IMR-90 (cell line): ENCODE results near the gene NDRG4.

Experiments
- BHLHE40 ChIP-seq: fragments of 150-350 bp; IDR thresholded peaks from 2 replicates; pipeline ENCODE4 v1.6.1; 2016; ENCODE audit warnings: mild to moderate bottlenecking, low read depth, low read length
- CEBPB ChIP-seq: IDR thresholded peaks from 2 replicates; pipeline ENCODE4 v1.6.1; 2012; ENCODE audit warnings: low read depth, low read length, improper control_type of control experiment
- POLR2A ChIP-seq: IDR thresholded peaks from 2 replicates; pipeline ENCODE4 v1.6.1; 2012; ENCODE audit warnings: mild to moderate bottlenecking, low read depth, low read length
- TF ChIP-seq, protein P1 (sequence below): conservative IDR thresholded peaks from 2 replicates; pipeline ENCODE4 v1.5.1; 2012; ENCODE audit warnings: mild to moderate bottlenecking, low read depth, low read length, improper control_type of control experiment

DNA sequence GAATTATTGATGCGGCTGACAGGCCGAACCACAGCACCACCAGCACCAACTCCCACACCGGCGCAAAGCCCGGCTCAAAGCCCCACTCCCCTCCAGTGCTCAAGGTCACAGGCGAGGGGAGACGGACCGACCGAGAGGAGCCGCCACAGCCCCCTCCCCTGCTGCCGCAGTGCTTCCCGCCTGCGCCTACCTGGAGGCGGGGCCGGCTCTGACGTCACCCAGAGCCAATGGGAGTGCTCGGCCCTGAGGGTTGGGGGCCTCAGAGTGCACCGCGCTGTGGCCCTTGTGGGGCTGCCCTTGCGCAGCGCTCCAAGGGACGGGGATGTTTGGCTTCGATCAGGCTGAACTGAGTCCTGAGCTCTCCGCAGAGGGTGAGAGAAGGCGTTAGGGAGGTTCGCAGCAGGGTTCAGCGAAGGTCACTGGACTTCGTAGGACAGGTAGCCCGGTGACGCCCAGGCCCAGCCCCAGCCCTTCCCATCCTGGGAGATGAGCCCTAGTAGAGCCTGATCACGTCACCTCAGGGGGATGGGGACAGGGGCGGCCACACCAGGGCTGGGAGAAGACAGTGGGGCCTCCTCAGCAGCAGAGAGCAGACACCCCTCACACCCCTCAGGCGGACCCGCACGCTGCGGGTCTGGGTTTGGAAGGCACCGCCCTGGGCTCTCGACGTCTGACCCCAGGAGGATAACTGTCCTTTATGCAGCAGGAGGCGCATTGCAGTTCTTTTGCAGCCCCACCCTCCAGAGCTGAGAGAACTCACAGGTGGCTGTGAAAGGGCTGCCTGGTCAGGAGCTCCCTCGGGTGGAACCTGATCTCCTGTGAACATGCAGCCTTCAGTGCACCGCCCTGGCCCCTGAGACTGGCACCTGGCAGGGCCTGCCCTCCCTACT lies 1.5 kb downstream of the NDRG4 start:
- TF ChIP-seq, protein P1, sequence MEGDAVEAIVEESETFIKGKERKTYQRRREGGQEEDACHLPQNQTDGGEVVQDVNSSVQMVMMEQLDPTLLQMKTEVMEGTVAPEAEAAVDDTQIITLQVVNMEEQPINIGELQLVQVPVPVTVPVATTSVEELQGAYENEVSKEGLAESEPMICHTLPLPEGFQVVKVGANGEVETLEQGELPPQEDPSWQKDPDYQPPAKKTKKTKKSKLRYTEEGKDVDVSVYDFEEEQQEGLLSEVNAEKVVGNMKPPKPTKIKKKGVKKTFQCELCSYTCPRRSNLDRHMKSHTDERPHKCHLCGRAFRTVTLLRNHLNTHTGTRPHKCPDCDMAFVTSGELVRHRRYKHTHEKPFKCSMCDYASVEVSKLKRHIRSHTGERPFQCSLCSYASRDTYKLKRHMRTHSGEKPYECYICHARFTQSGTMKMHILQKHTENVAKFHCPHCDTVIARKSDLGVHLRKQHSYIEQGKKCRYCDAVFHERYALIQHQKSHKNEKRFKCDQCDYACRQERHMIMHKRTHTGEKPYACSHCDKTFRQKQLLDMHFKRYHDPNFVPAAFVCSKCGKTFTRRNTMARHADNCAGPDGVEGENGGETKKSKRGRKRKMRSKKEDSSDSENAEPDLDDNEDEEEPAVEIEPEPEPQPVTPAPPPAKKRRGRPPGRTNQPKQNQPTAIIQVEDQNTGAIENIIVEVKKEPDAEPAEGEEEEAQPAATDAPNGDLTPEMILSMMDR, result no peak
- TF ChIP-seq POLR2A, result no peak
- TF ChIP-seq CEBPB, result no peak
- no peak for TF ChIP-seq BHLHE40
